Naive B cell (primary cell): Measurements from ENCODE around the gene PEX10. TPM values are rescaled to one million over a fixed set of nuclear protein-coding genes. Genes with fewer than 3 reads are reported as not detected.

Experiments used
- ATAC-seq, 2 donors: fragments of 150-1000 bp; cut with Tn5 transposase; 2 replicates each; pipeline ENCODE4 v1.10.0; 2021; ENCODE audit warnings: low read depth in 2 of 2, mild to moderate bottlenecking in 2 of 2, moderate library complexity in 2 of 2
- DNase-seq: peaks from one replicate; pipeline ENCODE4 v3.0.0; 2022
- H3K27ac Mint-ChIP-seq, 6 donors: one replicate each; pipeline ENCODE4 v1.8.0; 2020 to 2022; ENCODE audit warnings: mild to moderate bottlenecking in 6 of 6, mixed read lengths in 6 of 6, moderate library complexity in 5 of 6, inconsistent platforms in 2 of 6
- H3K27me3 Mint-ChIP-seq, 3 donors: one replicate each; pipeline ENCODE4 v1.8.0; 2021 to 2022; ENCODE audit warnings: mixed read lengths in 3 of 3, mild to moderate bottlenecking in 1 of 3
- H3K36me3 Mint-ChIP-seq, 2 donors: one replicate each; pipeline ENCODE4 v1.8.0; 2020 to 2022; ENCODE audit warnings: mixed read lengths in 2 of 2, inconsistent platforms in 1 of 2, mild to moderate bottlenecking in 1 of 2
- H3K4me1 Mint-ChIP-seq, 3 donors: one replicate each; pipeline ENCODE4 v1.8.0; 2020 to 2022; ENCODE audit warnings: mixed read lengths in 3 of 3, inconsistent platforms in 1 of 3, mild to moderate bottlenecking in 1 of 3, moderate library complexity in 1 of 3
- H3K4me3 Mint-ChIP-seq, 8 donors: one replicate each; pipeline ENCODE4 v1.8.0; 2020 to 2022; ENCODE audit warnings: mild to moderate bottlenecking in 8 of 8, mixed read lengths in 8 of 8, moderate library complexity in 8 of 8, inconsistent platforms in 2 of 8
- H3K9me3 Mint-ChIP-seq, 7 donors: one replicate each; pipeline ENCODE4 v1.8.0; 2020 to 2022; ENCODE audit warnings: mixed read lengths in 7 of 7, mild to moderate bottlenecking in 5 of 7, inconsistent platforms in 2 of 7, moderate library complexity in 1 of 7
- polyA plus RNA-seq, 6 donors: library from polyadenylated mRNA; unstranded; fragments of 300-500 nt; fragmentation: Illumina TruSeq; gene quantifications; one replicate each; pipeline ENCODE4 v1.2.3, GENCODE V29; 2021; ENCODE audit warnings: low read depth in 6 of 6

The PEX10 gene
- polyA plus RNA-seq, 6 donors from 2014 or later = 10.7 to 24.1 (median 15.1) TPM

DNA sequence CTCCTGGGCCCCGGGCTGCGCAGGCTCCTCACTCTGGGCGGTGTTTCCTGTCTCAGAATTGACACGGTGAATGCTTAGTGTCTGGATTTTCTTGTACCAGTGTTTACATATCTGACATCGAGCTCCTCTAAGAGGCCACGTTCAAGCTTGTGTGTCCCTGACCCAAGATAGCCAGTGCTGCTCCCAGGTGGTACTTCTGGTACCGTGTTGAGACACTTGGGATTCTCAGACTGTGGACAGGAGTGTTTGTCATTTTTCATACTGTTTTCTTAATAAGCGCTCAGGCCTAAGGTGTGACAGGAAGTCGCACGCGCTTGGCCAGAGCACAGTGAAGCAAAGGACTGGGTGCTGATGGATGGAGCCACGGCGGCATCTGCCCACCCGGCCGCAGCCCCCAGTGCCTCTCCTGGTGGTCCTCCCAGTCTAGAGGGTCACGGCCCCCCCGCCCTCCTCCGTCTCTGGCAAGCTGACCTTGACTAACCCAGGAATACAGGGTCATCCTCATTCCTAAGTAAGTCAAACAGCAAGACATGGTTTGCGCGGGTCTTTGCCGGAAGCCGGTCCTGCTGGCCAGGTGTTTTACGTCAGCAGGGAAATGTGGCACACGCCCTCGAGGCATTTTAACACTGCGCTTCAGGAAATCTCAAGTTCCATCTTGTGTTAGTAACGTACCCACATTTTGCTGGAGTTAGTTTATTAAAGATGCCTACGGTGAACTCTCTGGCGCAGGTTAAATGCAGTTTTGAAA, 8.0 kb downstream of the PEX10 start:
- no peak for DNase-seq
- Mint-ChIP-seq H3K27ac (peak overlapping the region in 1 of 6 donors; percentile 83), H3K4me1 (peaks cover 7 to 18% (median 10%) of the 10 kb centered on the region in 3 donors), H3K9me3 (no peaks in the 10 kb centered on the region), H3K27me3 (no peaks in the 10 kb centered on the region), H3K4me3 (no peak overlapping the region), H3K36me3 (peaks cover 3% of the 10 kb centered on the region in 2 donors)
- no peak for ATAC-seq

DNA sequence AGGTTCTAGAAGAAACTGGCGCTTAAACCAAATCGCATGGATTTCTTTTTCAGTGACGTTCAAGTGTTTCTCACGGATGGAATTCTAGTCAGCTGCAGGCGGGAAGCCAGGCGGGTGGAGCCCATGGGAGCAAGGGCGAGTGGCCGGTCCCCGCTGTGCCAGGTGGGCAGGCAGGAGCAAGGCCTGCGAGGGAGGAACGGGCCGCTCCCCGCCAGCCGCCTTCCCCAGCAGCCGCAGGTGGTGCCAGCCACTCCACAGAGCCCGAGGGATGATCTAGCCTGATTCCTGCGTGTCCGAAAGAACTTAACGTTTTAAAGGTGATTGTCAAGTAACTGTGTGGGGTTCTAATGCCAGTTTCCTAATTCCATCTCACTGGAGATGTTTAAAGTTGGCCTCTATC, 9.1 kb downstream of the PEX10 start:
- Mint-ChIP-seq H3K9me3 (no peaks in the 10 kb centered on the region), H3K4me3 (no peak overlapping the region), H3K27ac (no peak overlapping the region), H3K36me3 (peaks cover 6 to 7% of the 10 kb centered on the region in 2 donors), H3K27me3 (no peaks in the 10 kb centered on the region), H3K4me1 (peaks cover 8 to 16% (median 10%) of the 10 kb centered on the region in 3 donors)
- ATAC-seq = no peak
- no peak for DNase-seq

DNA sequence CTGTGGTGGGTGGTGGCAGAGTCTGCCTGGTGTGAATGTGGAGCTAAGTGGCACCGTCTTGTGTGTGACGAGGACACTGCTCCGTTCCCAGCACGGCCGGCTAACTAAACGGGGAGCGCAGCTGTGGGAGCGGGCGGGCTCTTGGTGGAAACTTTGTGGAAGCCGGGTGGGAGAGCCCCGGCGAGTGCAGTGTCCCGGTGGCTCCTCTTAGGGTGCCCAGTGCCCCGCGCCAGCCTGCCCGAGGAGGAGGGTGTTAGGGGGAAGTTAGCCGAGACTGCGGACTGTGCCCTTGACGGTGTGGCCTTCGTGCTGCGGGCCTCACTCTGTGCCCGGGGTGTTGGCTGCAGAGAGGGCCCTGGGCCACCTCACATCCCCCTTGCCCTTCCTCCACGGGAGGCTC, 9.9 kb downstream of the PEX10 start:
- H3K27ac Mint-ChIP-seq = peak overlapping the region in 2 of 6 donors; percentile 57 to 76
- peak overlapping the region in 1 of 8 donors; percentile 46 for H3K4me3 Mint-ChIP-seq
- no peak for DNase-seq
- H3K36me3 Mint-ChIP-seq = peaks cover 6 to 7% of the 10 kb centered on the region in 2 donors
- no peaks in the 10 kb centered on the region for H3K27me3 Mint-ChIP-seq
- no peaks in the 10 kb centered on the region for H3K9me3 Mint-ChIP-seq
- peaks cover 8 to 16% (median 10%) of the 10 kb centered on the region in 3 donors for H3K4me1 Mint-ChIP-seq
- ATAC-seq = no peak

DNA sequence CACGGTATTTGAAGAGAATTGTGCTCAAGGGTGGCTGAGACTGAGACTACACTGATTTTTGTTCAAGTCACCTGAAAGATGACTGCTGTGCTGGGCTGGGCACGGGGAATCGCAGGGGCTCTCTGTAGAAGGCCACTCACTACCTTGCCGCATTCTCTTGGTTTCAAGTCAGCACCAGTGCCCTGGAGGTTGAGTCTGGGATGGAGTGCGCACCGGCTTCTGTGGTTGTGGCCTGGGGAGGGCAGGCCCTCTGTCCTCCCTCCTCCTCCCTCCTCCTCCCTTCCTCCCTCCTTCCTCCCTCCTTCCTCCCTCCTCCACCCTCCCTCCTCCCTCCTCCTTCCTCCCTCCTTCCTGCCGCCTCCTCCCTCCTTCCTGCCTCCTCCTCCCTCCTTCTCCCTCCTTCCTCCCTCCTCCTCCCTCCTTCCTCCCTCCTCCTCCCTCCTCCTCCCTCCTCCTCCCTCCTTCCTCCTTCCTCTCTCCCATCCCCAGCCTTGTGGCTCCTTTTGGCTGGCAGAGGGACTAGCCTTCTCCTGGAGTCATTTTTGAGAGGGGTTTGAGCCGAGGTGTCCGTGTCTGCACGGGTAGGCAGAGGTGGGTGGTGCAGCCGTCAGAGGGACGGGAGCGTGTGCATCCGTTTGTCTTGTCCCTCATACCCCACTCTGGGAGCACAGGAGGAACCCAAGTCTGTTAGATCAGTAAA, 11.3 kb downstream of the PEX10 start:
- peaks cover 7 to 10% of the 10 kb centered on the region in 2 donors for H3K36me3 Mint-ChIP-seq

DNA sequence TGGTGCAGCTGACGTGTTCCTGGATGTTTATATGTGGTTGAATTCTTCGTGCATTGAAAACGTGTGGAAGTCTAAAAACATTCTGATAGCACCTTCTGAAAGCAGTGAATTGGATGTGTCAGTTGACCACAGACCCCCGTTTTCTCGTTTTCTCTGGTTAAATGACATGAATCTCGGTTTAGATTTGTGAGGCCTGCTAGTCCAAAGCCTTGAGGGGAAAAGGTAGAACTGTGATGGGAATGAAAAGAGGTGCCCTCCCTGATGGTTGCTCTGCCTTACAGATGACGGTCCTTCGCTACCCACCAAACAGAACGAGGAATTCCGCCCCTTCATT, 11.8 kb downstream of the PEX10 start:
- H3K27ac Mint-ChIP-seq = no peak overlapping the region
- no peaks in the 10 kb centered on the region for H3K27me3 Mint-ChIP-seq
- no peak for ATAC-seq
- H3K4me1 Mint-ChIP-seq = peaks cover 10 to 16% (median 14%) of the 10 kb centered on the region in 3 donors
- H3K9me3 Mint-ChIP-seq = no peaks in the 10 kb centered on the region
- DNase-seq = no peak
- peaks cover 7 to 10% of the 10 kb centered on the region in 2 donors for H3K36me3 Mint-ChIP-seq
- H3K4me3 Mint-ChIP-seq = no peak overlapping the region

More for the DNA sequence above, 11.3 kb downstream of the PEX10 start:
- ATAC-seq = no peak
- DNase-seq = no peak
- Mint-ChIP-seq H3K9me3 (no peaks in the 10 kb centered on the region), H3K4me1 (peaks cover 10 to 16% (median 14%) of the 10 kb centered on the region in 3 donors), H3K27me3 (no peaks in the 10 kb centered on the region), H3K27ac (peak overlapping the region in 1 of 6 donors; percentile 56), H3K4me3 (no peak overlapping the region)

DNA sequence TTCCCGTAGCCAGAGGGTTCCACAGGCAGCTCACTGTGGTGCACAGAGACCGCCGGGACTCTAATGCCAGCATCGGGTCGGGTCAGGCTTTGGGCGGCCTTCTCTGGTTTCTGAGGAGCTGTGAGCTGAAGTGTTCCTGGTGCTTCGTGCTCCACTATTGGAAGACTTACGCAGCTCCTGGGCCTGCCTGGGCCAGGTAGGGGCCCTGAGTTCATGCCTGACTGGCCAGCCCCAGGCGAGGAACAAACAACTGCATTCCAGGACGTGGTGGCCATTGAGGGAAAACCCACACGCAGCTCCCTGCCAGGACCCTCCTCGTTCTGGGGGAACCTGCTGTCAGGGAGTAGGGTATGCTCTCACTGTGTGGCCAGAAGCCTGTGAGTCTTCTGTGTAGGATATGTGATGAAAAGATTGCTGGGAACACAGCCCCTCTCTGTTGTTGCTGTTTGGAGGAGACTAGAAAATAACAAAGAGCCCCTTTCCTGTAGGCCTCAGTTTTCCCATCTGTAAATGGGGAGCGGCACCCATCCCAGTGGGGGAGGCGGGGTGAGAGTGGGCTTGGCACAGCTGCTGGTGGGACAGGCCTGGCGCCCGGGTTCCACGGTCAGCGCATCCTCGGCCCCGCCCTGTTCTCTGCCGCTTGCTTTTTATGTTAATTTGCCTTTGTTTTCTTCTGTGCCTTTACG, 12.3 kb downstream of the PEX10 start:
- DNase-seq (no peak), ATAC-seq (no peak)
- no peaks in the 10 kb centered on the region for H3K9me3 Mint-ChIP-seq
- H3K27me3 Mint-ChIP-seq = no peaks in the 10 kb centered on the region
- peaks cover 7 to 10% of the 10 kb centered on the region in 2 donors for H3K36me3 Mint-ChIP-seq
- peak overlapping the region in 1 of 6 donors; percentile 94 for H3K27ac Mint-ChIP-seq
- no peak overlapping the region for H3K4me3 Mint-ChIP-seq
- H3K4me1 Mint-ChIP-seq = peaks cover 11 to 18% (median 17%) of the 10 kb centered on the region in 3 donors

DNA sequence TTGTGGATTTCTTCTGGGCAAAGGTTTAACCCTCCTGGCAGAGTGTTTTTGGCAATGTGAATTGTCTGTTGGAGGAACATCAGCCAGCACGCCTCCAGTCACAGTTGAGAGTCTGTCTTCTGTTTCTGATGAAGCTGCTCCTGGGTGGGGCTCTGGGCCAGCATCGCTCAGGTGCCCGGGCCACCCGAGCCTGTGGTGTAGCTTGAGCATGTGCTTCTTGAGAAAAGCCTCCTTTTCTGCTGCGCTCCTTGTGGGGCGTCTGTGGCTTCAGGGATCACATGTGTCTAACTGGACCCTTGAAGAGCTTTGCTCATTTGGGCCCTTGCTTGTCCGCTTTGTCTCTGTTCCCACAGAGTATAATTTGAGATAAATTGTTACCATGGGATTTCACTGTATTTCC, 13.5 kb downstream of the PEX10 start:
- H3K36me3 Mint-ChIP-seq = peaks cover 7 to 10% of the 10 kb centered on the region in 2 donors
- no peak for ATAC-seq
- no peak overlapping the region for H3K4me3 Mint-ChIP-seq
- no peak for DNase-seq
- peaks cover 21 to 29% (median 27%) of the 10 kb centered on the region in 3 donors for H3K4me1 Mint-ChIP-seq
- peak overlapping the region in 2 of 6 donors; percentile 29 to 67 for H3K27ac Mint-ChIP-seq
- H3K27me3 Mint-ChIP-seq = no peaks in the 10 kb centered on the region
- H3K9me3 Mint-ChIP-seq = no peaks in the 10 kb centered on the region

DNA sequence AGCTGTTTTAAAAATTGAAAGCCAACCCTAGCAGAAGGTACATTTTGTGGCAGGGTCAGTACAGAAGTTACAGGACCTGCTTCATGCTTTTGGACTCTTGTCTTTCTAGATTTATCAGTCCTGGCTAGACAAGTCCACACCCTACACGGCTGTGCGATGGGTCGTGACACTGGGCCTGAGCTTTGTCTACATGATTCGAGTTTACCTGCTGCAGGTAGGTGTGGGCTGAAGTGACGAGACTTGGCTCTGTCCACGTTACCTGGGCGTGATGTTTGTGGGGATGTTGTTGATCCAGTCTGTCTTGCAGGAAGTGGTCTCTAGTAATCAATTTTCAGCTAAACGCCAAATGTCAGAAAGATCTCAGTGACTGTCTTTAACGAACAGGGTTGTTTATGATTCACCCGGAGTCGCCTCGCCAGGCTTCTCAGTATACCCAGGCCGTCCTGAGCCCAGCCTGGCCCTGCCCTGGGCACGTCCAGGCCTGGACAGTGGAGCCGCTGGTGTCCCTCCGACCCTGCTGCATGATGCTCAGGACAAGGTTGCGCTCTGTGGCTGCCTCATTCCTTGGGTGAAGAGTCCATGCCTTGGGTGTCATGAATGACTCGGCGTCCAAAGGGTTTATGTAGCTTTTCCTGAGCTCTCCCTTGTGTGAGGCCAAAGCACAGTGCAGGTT, 15.2 kb downstream of the PEX10 start:
- H3K4me1 Mint-ChIP-seq = peaks cover 36 to 45% (median 44%) of the 10 kb centered on the region in 3 donors
- peak overlapping the region in 1 of 8 donors; percentile 10 for H3K4me3 Mint-ChIP-seq

DNA sequence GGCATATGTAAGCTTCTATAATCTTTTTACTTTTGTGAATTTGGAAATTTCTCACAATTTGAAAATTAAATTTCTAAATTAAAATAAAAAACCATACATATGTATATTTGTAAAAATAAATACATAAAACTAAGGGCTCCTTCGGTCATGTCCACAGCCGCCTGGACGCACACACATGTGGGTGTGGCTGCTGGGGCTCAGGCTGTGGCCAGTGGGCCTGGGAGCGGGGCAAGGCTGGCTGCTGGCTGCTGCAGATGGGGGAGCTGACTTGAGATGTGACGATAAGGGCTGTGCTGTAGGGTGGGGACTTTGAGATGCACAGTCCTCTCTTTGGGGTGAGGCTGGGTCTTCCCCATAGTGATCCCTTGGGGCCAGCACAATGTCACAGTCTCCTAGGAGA, 15.9 kb downstream of the PEX10 start:
- H3K4me1 Mint-ChIP-seq = peaks cover 31 to 43% (median 38%) of the 10 kb centered on the region in 3 donors
- peaks cover 7 to 10% of the 10 kb centered on the region in 2 donors for H3K36me3 Mint-ChIP-seq
- DNase-seq = no peak
- H3K9me3 Mint-ChIP-seq = no peaks in the 10 kb centered on the region
- H3K4me3 Mint-ChIP-seq = peak overlapping the region in 1 of 8 donors; percentile 7
- ATAC-seq = no peak
- peak overlapping the region in 3 of 6 donors; percentile 9 to 81 (median 72) for H3K27ac Mint-ChIP-seq
- H3K27me3 Mint-ChIP-seq = no peaks in the 10 kb centered on the region

More for the DNA sequence above, 15.2 kb downstream of the PEX10 start:
- ATAC-seq = no peak
- no peak for DNase-seq
- Mint-ChIP-seq H3K27me3 (no peaks in the 10 kb centered on the region), H3K27ac (peak overlapping the region in 2 of 6 donors; percentile 59 to 72), H3K36me3 (peaks cover 7 to 10% of the 10 kb centered on the region in 2 donors), H3K9me3 (no peaks in the 10 kb centered on the region)

DNA sequence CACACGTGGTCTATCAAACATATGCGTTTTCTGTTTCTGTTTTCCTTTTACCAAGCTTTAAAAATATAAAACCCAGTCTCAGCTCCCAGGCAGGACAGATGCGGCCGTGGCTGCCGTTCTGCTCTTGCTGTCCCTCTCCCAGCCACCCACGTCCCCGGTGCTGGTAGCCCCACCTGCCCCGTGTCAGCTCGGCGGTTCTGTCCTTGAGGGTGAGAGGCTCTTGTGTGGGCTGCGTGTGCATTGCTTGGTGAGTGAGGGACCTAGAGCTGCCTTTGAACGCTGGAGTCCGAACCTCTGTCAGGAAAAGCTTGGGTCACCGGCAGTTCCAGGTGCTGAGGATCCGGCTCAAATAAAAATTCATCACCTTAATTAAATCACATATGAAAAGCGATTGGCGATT, 16.3 kb downstream of the PEX10 start:
- Mint-ChIP-seq H3K9me3 (no peaks in the 10 kb centered on the region), H3K27ac (no peak overlapping the region), H3K36me3 (peaks cover 7 to 10% of the 10 kb centered on the region in 2 donors), H3K4me3 (peak overlapping the region in 1 of 8 donors; percentile 64), H3K27me3 (no peaks in the 10 kb centered on the region), H3K4me1 (peaks cover 30 to 41% (median 36%) of the 10 kb centered on the region in 3 donors)
- DNase-seq = no peak
- no peak for ATAC-seq

DNA sequence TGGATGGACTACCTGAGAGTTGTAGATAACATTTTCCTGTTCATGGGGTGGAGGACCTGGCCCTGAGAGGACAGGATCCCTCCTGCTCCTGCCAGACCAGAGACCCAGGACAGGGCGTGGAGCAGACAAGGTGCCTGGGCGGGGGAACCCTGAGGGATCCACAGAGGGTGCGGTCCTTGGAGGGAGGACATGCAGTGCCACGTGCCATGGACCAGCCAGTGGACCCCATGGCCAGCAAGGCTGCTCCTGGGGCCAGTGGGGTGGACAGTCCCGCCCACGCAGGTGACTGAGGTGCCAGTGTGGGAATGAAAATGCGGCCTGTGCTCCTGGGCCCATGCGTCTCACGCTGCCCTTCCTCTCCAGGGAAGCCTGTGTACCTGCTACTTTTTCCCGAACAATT, 17.1 kb downstream of the PEX10 start:
- Mint-ChIP-seq H3K9me3 (no peaks in the 10 kb centered on the region), H3K4me1 (peaks cover 28 to 45% (median 41%) of the 10 kb centered on the region in 3 donors), H3K4me3 (peak overlapping the region in 2 of 8 donors; percentile 54 to 64), H3K27me3 (no peaks in the 10 kb centered on the region), H3K27ac (peak overlapping the region in 4 of 6 donors; percentile 24 to 79 (median 68)), H3K36me3 (peaks cover 7 to 10% of the 10 kb centered on the region in 2 donors)
- DNase-seq = no peak
- no peak for ATAC-seq

DNA sequence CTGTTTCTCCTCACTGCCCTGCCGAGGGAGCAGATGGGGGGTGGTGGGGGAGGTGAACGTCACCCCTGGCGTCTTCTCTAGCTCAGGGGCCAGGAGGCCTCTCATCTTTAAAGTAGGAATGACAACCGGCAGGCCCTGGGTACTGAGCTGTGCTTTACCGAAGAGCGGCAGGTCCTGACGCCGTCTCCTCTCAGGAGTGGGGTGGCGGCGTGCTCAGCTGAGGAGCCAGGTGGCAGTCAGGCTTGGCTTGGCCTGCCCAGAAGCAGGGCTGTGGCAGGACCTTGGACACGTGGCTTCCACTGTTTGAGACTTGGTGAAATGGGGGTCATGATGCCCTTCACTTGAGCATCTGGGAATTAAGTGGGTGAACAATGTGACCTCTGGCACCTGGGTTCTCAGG, 17.6 kb downstream of the PEX10 start:
- H3K36me3 Mint-ChIP-seq = peaks cover 7 to 10% of the 10 kb centered on the region in 2 donors
- ATAC-seq (no peak), DNase-seq (no peak)
- H3K4me3 Mint-ChIP-seq = peak overlapping the region in 3 of 8 donors; percentile 16 to 91 (median 54)
- no peaks in the 10 kb centered on the region for H3K9me3 Mint-ChIP-seq
- no peaks in the 10 kb centered on the region for H3K27me3 Mint-ChIP-seq
- peak overlapping the region in 4 of 6 donors; percentile 24 to 79 (median 68) for H3K27ac Mint-ChIP-seq
- peaks cover 33 to 49% (median 46%) of the 10 kb centered on the region in 3 donors for H3K4me1 Mint-ChIP-seq

DNA sequence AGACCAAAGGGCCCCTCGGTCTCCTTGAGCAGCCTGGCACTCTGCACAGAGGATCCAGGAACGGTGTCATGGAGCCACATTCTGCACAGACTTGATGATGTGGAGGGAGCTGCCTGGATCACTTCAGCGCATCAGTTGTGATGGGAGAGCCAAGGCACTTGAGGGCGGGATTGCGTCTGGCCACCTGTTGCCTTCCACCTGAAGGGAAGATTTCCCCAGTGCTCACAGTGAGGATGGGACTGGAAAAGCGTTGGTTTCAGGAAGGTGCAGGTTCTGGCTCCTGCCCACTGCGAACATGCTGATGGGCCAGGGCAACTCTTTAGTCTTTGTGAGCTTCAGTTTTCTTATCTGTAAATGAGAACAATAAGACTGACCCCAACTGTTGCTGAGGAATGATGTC, 18.1 kb downstream of the PEX10 start:
- H3K27ac Mint-ChIP-seq = peak overlapping the region in 3 of 6 donors; percentile 63 to 91 (median 69)
- H3K36me3 Mint-ChIP-seq = peaks cover 4 to 6% of the 10 kb centered on the region in 2 donors

More for the DNA sequence above, 18.1 kb downstream of the PEX10 start:
- no peaks in the 10 kb centered on the region for H3K9me3 Mint-ChIP-seq
- H3K4me3 Mint-ChIP-seq = peak overlapping the region in 3 of 8 donors; percentile 49 to 91 (median 69)
- no peak for ATAC-seq
- no peaks in the 10 kb centered on the region for H3K27me3 Mint-ChIP-seq
- peaks cover 33 to 48% (median 42%) of the 10 kb centered on the region in 3 donors for H3K4me1 Mint-ChIP-seq
- no peak for DNase-seq
